NCI-H345 treated with DMSO at 0.1 percent for 48 hours (cell line): Measurements from ENCODE around the gene CROT.

Experiments used
- DNase-seq: peaks from one replicate; lab custom pipeline; 2025; ENCODE audit not compliant: unreplicated experiment; lab: John Stamatoyannopoulos, UW

The CROT gene

DNA sequence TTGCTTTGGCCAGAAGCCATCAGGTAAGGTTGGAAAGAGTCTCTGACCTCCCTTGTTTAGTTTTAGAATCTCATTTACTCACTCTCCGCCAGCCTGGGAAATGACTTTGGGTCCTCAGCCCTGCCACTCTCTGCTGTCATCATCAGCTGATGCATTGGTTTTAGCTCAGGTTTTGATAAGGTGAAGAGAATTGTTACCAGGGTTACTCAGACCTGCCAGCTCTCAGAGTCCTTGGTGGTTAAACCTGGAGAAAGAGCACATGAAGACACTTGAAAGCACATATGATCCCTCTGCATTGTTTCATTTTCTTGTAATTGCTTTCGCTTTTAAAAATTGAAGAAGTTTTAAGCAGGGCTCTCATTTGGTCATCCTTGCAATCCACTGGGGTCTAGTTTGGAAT is 4.0 kb upstream of the CROT start:
- DNase-seq: no peak

DNA sequence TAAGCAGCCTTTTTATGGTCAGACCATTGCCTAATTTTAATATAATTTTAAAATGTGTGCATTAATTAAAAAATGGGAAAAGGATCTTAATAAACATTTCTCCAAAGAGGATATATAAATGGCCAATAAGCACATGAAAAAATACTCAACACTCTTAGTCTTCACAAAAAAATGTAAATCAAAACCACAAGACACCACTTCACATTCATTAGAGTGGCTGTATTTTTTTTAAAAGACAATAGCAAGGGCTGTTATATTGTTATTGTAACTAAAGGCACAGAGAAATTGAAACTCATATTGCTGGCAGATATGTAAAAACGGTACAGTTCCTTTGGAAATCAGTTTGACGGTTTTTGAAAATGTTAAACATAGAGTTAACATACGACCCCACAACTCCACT is 3.2 kb upstream of the CROT start:
- DNase-seq: no peak

- DNase-seq: no peak
Measured at GRCh38 chr7:87344446-87344845, 1.0 kb upstream of the CROT start.

DNA sequence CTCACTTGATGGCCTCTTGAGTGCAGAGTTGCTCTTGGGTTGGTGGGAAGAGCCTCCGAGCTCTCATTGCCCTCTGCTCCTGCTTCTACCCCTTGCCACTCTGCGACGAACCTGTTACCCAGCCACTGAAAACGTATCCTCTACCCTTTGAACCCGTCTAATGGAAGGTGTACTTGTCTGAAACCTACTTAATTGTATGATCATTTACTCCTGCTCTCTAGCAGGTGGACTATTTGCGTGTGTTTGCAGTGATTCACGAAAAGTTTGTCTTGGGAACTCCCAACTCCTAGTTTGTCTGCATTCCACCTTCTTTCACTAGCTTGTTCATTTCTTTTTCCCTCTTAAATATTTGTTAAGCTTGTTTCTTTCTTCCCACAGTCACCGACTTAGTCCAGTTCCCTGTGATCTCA is 503 bp downstream of the CROT start:
- DNase-seq: no peak

DNA sequence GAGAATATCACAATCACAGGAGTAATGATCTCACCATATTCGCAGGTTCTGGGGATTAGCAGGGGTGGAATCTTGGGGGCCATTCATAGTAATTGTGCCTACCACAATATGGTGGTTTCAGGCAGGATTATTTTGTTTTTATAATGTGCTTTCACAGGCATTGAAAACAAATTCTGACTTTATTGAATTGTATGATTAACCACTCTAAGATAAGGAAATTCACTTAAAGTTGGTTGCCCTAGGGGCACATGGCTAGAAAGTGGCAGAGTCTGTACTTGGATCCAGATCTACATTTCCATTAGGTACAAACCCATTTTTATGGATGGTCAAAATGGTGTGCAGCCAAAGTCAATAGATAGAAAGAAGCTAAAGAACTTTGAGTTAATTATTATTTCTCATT is 1.7 kb downstream of the CROT start:
- no peak for DNase-seq

DNA sequence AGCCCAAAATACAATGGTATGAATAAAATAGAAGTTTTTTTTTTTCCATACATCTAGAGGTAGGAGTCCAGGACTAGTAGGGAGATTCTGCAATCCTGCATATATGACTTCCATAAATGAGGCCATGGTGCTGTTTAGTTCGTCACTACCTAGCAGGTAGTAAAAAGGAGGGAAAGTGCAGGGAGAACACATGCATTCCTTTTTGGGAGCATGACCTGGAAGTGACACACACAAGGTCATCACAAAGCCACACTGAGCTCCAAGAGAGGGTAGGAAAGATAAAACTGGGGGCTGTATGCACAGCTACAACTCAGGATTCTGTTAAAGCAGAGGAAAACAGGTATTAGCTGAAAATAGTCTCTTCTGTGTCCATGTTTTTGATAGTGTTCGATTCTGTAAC is 2.2 kb downstream of the CROT start:
- DNase-seq: no peak

DNA sequence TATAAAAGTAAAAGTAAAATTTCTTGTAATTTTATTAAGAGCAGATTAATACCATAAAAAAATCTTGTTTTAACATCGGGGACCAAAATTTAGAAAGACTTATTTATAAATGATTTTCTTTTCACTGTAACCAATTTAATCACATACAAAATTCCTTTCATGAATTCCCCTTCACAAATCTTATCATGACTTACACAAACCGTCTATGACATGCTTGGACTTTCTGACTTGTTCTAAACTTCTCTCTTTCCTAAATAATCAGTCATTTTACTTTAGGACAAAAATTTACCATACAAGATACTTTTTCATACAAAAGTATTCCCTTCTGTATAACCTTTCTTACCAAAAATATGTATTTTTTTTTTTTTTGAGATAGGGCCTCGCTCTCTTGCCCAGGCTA is 9.3 kb downstream of the CROT start:
- no peak for DNase-seq

GRCh38 chr7:87356448-87356847 is 11.0 kb downstream of the CROT start:
- DNase-seq: no peak

- DNase-seq: no peak
Measured at GRCh38 chr7:87359366-87359765, 13.9 kb downstream of the CROT start.

- no peak for DNase-seq
Measured at GRCh38 chr7:87361320-87361719, 15.9 kb downstream of the CROT start.

- DNase-seq: no peak
Measured at GRCh38 chr7:87363342-87363741, 17.9 kb downstream of the CROT start.

DNA sequence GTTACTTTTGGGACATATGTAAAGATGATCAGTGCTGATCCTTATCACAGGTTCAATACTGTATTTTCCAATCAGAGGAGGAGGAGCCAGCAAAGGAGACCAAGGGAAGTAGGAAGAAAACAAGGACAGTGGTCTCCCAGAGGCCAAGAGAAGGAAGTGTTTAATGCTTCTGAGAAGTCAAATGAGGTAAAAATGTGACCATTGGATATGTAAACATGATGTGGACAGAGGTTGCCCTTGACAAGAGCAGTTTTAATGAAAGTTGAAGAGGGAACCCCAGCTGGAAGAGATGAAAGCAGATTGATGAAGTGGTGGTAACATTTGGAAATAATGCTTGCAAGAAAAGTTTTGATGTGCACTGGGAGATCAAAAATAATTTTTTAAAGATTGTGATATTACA is 18.8 kb downstream of the CROT start:
- no peak for DNase-seq

DNA sequence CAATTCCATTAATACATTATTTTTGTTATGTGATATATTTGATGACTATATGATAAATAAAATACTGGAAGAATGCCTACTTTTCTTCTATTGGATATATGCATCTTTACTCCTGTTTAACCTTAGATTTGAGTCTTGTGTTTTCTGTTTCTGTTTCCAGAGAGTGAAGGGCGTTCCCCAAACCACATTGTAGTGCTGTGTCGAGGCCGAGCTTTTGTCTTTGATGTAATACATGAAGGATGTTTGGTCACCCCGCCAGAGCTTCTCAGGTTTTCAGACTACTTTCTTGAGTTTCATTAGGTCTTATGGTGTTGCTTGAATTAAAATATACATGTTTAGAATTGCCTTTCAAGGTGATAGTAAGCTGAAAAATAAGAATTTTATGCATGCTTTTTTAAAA is 23.8 kb downstream of the CROT start:
- DNase-seq: no peak

DNA sequence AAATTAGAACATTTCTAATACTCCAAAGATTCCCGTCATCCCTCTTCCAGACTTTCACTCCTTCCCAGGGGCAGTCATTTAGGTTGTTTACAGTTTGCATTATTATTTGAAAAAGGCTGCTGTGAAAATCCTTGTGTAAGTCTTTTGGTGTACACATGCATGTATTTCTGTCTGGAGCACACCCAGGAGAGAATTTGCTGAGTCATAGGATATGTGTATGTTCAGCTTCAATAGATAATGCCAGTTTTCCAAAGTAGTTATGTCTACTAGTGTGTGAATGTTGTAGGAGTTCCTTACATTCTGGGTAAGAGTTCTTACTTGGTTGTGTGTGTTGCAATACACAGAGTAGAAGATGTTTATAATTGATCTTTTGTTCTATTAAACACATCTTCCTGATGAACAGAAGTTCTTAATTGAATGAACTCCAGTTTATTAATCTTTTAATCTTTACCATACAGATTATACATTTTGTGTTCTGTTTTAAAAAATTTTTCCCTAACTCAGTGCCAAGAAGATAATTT is 25.3 kb downstream of the CROT start:
- no peak for DNase-seq

DNA sequence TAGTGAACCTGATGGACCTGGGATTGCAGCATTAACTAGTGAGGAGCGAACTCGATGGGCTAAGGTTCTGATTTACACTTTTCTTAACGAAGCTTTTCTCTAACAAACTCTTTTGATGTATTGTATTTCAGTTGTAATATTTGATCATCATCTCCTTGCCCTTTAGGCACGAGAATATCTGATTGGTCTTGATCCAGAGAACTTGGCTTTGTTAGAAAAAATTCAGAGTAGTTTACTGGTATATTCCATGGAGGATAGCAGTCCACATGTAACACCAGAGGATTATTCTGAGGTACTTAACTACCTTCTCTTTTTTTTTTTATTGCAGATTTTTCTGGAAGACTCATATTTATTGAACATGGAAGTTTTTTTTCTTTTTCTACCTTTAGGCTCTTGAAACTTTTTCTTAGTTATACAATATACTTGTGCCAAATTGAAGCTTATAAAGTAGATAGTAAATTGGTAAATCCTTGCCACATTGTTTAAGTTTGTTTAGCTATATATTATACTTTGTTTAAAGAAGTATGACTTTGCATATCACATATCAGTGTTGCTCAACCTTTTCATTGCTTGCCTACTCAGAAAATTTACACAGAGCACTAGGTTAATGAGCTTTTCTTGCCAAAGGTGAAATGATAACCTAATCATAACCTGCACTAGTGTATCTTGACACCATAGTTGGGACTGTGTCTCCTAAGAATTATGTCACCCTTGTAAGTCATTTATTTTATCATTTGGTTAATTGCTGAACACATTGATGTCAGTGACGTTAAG is 30.4 kb downstream of the CROT start:
- no peak for DNase-seq

GRCh38 chr7:87380905-87381304 is 35.4 kb downstream of the CROT start:
- no peak for DNase-seq

GRCh38 chr7:87391020-87391701 is 45.7 kb downstream of the CROT start:
- DNase-seq: no peak

GRCh38 chr7:87395442-87396020 is 50.1 kb downstream of the CROT start:
- no peak for DNase-seq

DNA sequence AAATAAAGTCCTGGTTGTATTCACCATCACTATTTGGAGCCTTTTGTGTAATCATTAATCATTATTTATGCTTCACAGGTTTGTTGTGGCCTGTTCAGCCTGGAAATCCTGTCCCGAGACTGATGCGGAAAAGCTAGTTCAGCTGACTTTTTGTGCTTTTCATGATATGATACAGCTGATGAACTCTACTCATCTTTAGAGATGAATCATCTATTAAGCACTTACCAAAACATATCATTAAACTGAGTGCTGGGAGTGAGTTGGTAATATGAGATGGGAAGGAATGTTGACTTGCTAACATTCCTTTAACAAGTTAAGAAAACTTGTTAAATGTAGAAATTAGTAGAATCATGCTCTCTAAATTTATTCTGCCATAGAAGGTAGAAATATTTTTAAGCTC is 53.0 kb downstream of the CROT start:
- DNase-seq: no peak

DNA sequence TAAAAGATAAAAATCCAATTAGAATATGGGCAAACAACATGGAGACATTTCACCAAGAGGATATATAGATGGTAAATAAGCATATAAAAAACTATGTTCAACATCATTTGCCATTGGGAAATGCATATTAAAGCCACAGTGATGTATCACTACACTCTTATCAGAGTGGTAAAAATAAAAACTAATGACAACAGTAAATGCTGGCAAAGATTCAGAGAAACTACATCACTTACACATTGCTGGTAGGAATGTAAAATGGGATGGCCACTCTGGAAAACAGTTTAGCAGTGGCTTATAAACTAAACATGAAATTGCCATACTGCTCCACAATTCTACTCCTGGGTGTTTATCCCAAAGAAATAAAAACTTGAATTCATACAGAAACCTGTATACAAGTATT is 59.2 kb downstream of the CROT start:
- DNase-seq: no peak

DNA sequence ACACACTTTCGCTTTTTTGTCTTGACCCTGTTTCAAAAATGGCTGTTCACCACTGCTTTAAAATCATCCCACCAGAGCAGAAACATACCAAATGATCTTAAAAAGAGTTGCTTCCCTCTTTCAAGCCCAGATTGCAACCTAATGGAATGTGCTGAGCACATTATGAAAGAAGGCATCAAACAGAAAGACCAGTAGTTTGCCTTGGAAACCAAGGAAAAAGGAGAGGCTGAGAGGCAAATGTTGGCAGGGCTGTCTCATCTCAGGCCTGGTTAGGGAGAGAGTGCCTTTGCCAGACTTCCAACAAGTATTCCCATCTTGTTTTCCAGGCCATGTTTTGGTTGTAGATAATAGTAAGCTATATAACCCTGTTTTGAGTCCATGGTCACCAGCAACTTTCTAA is 65.7 kb downstream of the CROT start:
- DNase-seq: no peak

- no peak for DNase-seq
Measured at GRCh38 chr7:87413029-87413428, 67.6 kb downstream of the CROT start.
